GM18868 (cell line): ENCODE measurements around the gene MAML1.
A peak's percentile ranks its signal among the peaks of the same experiment; 100 is the strongest.
"Not testable (repeated sequence)": the region's sequence is repeated elsewhere in the genome, so short reads cannot be mapped to it uniquely, and the experiment has no call there.

Source experiments
- ATAC-seq: cut with Tn5 transposase; IDR thresholded peaks from one replicate; pipeline ENCODE4 v1.9.1; 2021; ENCODE audit warnings: mild to moderate bottlenecking, moderate library complexity; ENCODE audit not compliant: unreplicated experiment

The MAML1 gene

DNA sequence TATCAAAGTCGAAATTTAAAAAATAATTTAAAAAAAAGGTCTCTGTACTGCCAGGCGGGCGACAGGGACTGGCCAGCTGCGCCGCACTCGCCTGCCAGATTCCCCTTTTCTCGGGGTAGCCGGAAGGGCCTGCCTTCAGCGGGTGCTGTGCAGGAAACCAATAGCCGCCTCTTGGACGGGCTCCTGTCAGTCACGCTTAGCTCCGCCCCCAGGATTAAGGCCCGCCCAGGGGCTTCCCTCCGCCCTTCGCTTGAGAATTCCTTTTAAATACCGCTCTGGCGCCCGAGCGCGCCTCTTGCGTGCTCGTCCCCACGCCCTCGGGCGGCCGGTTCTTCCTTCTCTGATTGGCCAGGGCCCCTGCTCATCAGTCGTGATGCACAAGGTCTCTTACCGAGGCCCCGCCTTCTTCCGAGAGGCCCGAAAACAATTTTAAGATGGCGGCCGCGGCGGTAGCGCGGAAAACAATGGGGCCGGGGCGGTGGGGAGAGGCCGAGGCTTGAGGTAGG lies at the start of gene MAML1:
MAML1 (plus strand) TSS at position 411 of the 506 bp plus-strand sequence. CDS start 291 bp downstream, outside the sequence.
- ATAC-seq: peak; percentile 93

DNA sequence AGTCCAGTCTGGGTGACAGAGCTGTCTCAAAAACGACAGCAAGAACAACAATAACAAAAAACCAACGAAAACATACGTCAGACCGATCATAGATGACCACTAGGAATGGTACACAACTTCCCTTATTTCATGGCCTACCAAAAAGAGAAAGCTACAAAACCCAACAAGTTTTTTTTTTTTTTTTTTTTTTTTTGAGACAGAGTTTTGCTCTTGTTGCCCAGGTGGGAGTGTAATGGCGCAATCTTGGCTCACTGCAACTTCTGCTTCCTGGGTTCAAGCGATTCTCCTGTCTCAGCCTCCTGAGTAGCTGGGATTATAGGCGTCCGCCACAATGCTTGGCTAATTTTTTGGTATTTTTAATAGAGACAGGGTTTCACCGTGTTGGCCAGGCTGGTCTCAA lies 43.4 kb upstream of the MAML1 start:
- ATAC-seq: not testable (repeated sequence)

GRCh38 chr5:179694561-179694960 lies 38.1 kb upstream of the MAML1 start:
- ATAC-seq: no peak

GRCh38 chr5:179696603-179697002 lies 36.0 kb upstream of the MAML1 start:
- no peak for ATAC-seq

GRCh38 chr5:179697108-179697507 lies 35.5 kb upstream of the MAML1 start:
- ATAC-seq: no peak

GRCh38 chr5:179697543-179697942 lies 35.1 kb upstream of the MAML1 start:
- not testable (repeated sequence) for ATAC-seq

DNA sequence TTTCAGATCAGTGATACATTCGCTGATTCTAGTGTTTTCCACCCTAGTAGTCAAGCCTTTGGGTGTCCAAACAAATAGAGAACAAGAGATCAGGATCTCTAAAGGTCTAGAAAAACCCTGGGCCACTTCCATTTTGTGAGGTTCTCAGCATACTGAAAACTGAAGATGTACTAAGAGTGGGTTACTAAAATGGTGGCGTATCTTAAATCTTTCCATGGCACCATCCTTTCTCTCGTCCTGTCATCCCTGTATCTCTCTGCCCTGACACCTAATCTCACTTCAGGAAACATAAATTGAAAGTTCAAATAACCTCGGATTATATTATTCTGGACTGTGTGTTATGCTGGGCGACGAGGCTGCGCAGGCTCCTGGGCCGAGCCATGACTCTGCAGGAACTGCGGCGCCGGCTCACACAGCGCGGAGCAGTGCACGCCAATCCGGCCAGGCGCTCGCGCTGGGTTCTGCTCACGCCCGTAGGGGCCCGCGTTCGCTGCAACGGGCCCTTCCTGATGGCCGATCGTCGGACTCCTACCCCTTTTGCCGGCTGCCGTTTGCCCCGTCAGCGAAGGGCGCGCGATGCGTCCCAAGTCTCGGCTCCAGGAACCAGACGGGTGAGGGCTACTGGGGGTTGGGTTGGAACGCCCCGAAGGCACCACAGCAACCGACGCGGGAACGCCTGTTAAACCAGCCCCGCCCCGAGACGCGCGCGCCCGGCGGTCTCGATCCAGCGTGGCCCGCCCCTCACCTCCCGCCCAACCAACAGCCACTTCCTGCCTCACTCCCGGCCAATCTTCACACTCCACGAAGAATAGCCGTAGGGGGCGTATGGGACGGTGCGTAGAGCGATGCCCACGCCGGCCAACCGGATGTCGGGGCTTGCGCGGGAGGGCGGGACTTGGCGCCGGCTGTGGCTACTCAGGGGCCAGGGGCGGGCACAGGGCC lies 34.4 kb upstream of the MAML1 start:
- ATAC-seq: peak; percentile 86

- no peak for ATAC-seq
Measured at GRCh38 chr5:179698935-179699615, 33.5 kb upstream of the MAML1 start, which contains the start of gene CANX. Gene CANX (plus strand): TSS chr5:179698967. CDS start chr5:179705682, 6,715 bp downstream.

DNA sequence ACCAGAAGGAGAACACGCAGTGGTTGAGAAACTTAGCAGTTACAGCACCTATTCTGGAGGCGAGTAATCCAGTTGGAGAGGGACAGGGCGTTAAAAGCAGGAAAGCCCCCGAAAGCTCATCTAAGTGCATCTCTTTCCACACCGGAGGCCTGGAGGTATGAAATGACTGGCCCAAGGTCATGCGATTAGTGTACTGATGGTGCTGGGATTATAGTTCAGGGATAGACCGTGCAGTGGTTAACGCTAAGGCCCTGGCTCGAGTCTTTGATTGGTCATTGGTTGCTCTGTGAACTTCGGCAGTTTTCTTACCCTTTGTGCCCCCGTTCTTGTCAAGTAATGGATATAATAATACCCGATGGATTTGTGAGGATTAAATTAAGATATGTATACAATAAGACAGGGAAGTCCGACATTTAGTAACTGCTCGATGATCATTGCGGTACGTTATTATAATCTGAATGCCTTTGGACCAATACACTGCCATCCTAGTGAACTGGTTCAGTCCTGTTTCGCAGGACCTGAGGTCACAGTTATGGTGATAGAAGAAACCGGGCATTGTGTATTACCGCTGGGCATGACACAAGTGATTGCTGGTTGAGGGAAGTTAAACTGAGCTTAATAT lies 32.9 kb upstream of the MAML1 start:
- no peak for ATAC-seq

- no peak for ATAC-seq
Measured at GRCh38 chr5:179700401-179700918, 32.2 kb upstream of the MAML1 start.

GRCh38 chr5:179716286-179716685 lies 16.3 kb upstream of the MAML1 start:
- ATAC-seq: no peak

DNA sequence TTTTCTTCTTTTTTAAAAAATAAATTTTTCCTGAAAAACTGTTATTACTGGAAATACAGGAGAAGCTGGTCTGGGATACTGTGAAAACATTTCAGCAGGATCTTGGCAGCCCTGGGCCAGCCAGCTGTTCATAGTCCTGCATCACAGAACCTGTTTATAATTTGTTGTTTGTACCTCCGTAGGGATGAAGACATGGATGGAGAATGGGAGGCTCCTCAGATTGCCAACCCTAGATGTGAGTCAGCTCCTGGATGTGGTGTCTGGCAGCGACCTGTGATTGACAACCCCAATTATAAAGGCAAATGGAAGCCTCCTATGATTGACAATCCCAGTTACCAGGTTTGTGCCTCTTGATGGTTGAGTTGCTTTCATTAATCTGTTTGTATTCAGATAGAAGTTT lies 12.4 kb upstream of the MAML1 start:
- ATAC-seq: no peak

- no peak for ATAC-seq
Measured at GRCh38 chr5:179724163-179724562, 8.5 kb upstream of the MAML1 start.

- no peak for ATAC-seq
Measured at GRCh38 chr5:179727106-179727505, 5.5 kb upstream of the MAML1 start.

DNA sequence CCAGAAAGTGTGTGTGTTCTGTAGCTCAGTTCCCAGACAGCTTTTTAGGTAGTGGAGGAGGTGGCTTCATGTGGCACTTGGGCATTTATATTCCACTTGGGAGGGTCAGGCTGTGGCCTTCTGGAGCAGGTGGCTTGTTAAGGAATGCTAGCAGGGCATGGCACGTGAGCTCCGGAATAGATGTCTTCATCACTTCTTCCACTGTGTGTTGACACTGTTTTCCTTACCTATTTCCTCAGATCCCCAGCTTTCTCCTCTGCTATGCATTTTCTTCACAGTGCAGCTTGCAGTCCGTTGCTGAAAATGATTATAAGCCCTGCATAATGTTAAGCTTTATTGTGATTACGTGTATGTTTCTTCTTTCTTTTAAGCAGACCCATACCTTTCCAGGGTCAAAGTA lies 3.3 kb upstream of the MAML1 start:
- no peak for ATAC-seq

DNA sequence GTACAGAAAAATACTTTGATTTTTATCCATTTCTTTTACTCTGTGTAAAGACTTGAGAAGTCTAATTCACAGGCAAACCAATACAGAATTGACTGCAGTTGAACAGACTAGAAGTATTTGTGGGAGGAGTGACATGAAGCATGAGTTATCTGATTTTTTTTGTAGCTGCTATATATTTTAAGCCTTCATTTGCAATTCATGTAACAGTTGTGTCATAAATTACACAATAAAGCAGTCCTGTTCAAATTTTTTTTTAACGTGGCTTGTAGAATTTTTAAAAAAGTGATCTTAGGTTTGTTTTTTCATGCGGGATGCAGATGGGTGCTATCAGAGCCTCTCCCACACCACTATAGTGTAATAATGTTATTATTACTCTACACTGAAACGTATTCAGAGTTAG lies 2.9 kb upstream of the MAML1 start:
- no peak for ATAC-seq

DNA sequence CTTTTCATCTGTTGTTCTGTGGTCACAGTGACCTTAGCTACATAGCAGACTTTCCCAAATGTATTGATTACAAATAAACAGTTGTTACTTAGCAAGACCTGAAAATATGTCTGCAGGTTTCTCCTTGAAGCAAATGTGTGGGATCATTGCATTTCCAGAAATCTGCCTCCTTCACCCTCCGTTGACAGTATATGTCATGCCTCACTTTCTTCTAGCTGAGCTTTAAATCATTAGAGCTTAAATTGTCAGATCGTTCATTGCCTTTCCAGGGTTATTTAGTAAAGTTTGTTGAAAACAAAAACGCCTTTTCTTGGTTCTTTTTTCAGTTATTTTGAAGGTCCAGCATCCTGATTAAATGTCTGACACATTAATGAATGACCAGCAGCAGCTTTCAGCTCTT lies 2.3 kb upstream of the MAML1 start:
- ATAC-seq: no peak

DNA sequence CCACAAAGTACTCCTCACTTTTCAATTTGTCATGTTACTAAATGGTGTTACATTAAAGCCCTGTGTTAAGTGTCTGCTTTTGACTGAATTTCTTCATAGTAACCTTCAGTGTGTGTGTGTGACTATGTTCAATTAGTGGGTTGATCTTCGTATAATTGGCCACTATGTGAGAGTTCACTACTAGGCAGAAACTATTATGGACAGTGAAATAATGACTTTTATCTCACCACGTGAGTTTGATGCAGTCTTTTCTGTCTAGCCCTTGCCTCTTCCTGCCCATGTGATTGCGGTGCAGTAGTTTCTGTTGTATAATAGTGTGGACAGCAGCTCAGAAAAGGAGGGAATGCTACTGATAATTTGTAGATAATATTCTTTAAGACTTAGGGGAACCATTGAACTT lies 1.8 kb upstream of the MAML1 start:
- no peak for ATAC-seq

DNA sequence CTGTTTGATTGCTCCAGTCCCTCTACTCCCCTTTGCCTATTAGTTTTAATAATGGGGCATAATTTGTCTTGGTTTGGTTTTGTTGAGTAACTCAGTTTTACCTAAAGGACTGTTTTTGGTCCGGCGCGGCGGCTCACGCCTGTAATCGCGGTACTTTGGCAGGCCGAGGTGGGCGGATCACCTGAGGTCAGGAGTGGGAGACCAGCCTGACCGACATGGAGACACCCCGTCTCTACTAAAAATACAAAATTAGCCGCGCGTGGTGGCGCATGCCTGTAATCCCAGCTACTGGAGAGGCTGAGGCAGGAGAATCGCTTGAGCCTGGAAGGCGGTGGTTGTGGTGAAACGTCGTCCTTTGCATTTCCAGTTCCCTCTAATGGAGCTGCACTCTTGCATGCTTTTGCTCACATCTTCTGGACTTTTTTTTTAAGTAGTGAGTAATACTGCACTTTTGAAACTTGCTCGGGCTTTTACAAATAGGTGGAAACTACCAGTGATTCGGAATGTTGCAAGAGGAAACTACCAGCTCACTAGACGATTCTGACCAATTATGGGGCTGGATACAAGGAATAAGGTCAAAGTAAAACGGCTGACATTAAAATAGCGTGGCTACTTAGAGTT lies 721 bp upstream of the MAML1 start:
- peak; percentile 26 for ATAC-seq

DNA sequence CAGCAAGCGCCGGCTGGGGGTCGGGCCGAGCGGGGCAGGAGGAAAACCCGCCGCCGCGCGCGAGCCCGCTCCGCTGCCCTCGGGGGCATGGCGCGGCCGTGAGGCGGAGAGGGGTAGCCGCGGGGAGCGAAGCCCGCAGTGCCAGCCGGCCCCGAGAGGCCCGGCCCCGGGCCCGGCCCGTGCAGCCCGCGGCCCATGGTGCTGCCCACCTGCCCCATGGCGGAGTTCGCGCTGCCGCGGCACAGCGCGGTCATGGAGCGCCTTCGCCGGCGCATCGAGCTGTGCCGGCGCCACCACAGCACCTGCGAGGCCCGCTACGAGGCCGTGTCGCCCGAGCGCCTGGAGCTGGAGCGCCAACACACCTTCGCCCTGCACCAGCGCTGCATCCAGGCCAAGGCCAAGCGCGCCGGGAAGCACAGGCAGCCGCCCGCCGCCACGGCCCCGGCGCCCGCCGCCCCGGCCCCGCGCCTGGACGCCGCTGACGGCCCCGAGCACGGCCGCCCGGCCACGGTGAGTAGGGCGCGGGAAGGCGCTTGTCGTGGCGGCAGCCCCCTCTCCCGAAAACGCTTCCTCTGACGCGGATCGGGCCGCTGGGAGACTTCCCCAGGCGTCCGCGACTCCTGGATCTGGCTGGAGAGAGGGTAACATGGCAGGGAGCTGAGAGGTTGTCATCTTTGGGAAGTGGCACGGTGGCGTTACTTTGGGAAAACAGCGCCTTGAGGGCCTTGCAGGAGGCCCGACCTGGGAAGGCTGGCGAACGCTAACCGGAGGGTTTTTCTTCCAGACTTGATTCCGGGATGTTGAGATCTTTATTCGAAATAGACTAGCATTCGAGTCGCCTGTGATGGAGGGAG lies 523 bp downstream of the MAML1 start:
- peak; percentile 20 for ATAC-seq
